IMR-90 (cell line): ENCODE measurements around the gene NACA. TPM values are rescaled to one million over a fixed set of nuclear protein-coding genes. Genes with fewer than 3 reads are reported as not detected.
A peak's percentile ranks its signal among the peaks of the same experiment; 100 is the strongest.

Source experiments
- ATAC-seq: fragments of 200-7000 bp; cut with Tn5 transposase; 2 replicates; pipeline ENCODE4 v1.9.1; 2020; ENCODE audit warnings: low read depth, mild to moderate bottlenecking, moderate library complexity
- BruUV-seq: library from RNA; stranded (reverse); fragments of 400-500 nt; replicated peaks from 2 replicates; lab custom pipeline; 2021; lab: Mats Ljungman, UMichigan
- CTCF ChIA-PET: fragments of 300-600 bp; formaldehyde crosslinking; extraction: SDS; loops from one replicate; lab custom pipeline; 2021; ENCODE audit warnings: antibody characterized with exemption; lab: Yijun Ruan, JAX
- POLR2A ChIA-PET: fragments of 300-600 bp; sonication (Branson Sonifier 250); formaldehyde crosslinking; loops from one replicate; lab custom pipeline; 2022; ENCODE audit warnings: antibody characterized with exemption; ENCODE audit not compliant: unreplicated experiment; lab: Charles Lee
- DNase-seq: peaks from one replicate; pipeline ENCODE4 v3.0.0; 2013
- H2AFZ ChIP-seq: replicated peaks from 2 replicates; pipeline ENCODE3; 2013; ENCODE audit warnings: low read length, mild to moderate bottlenecking; ENCODE audit not compliant: poor library complexity
- H2AK5ac ChIP-seq: 2 replicates; pipeline ENCODE4 v1.6.1; 2013; ENCODE audit warnings: low read depth, low read length, inconsistent platforms
- H2AK9ac ChIP-seq: replicated peaks from 2 replicates; pipeline ENCODE3; 2013; ENCODE audit warnings: mild to moderate bottlenecking, low read depth, low read length, moderate library complexity; ENCODE audit not compliant: poor library complexity
- H2BK120ac ChIP-seq: 2 replicates; pipeline ENCODE4 v1.6.1; 2013; ENCODE audit warnings: low read depth, low read length, inconsistent platforms
- H2BK15ac ChIP-seq: 3 replicates; pipeline ENCODE4 v1.6.1; 2013; ENCODE audit warnings: low read depth, low read length, inconsistent platforms
- H2BK20ac ChIP-seq: 2 replicates; pipeline ENCODE4 v1.6.1; 2013; ENCODE audit warnings: low read depth, mild to moderate bottlenecking, inconsistent platforms, low read length, moderate library complexity
- H2BK5ac ChIP-seq: 2 replicates; pipeline ENCODE4 v1.6.1; 2013; ENCODE audit warnings: mild to moderate bottlenecking, low read depth, low read length, inconsistent platforms; ENCODE audit not compliant: poor library complexity, severe bottlenecking
- H3K14ac ChIP-seq: replicated peaks from 2 replicates; pipeline ENCODE4 v1.6.1; 2013; ENCODE audit warnings: low read depth, low read length, inconsistent platforms
- H3K18ac ChIP-seq: 2 replicates; pipeline ENCODE4 v1.6.1; 2013; ENCODE audit warnings: low read depth, low read length, control low read depth
- H3K23ac ChIP-seq: 2 replicates; pipeline ENCODE4 v1.6.1; 2013; ENCODE audit warnings: low read depth, low read length, inconsistent platforms
- H3K27ac ChIP-seq: 2 replicates; pipeline ENCODE4 v1.5.1; 2013; ENCODE audit warnings: mild to moderate bottlenecking, control low read depth, low read length; ENCODE audit not compliant: insufficient read depth
- H3K27me3 ChIP-seq: 2 replicates; pipeline ENCODE4 v1.6.1; 2013; ENCODE audit warnings: low read length; ENCODE audit not compliant: control insufficient read depth, insufficient read depth
- H3K36me3 ChIP-seq: 2 replicates; pipeline ENCODE4 v1.6.1; 2013; ENCODE audit warnings: low read length, mixed read lengths; ENCODE audit not compliant: control insufficient read depth, insufficient read depth
- H3K4ac ChIP-seq: 2 replicates; pipeline ENCODE4 v1.6.1; 2013; ENCODE audit warnings: low read depth, low read length, inconsistent platforms
- H3K4me1 ChIP-seq: 2 replicates; pipeline ENCODE4 v1.6.1; 2013; ENCODE audit warnings: low read length, mixed read lengths; ENCODE audit not compliant: control insufficient read depth, insufficient read depth
- H3K4me2 ChIP-seq: 2 replicates; pipeline ENCODE4 v1.6.1; 2013; ENCODE audit warnings: low read depth, mild to moderate bottlenecking, control low read depth, low read length, moderate library complexity
- H3K4me3 ChIP-seq: 2 replicates; pipeline ENCODE4 v1.5.1; 2013; ENCODE audit warnings: low read depth, mild to moderate bottlenecking, control low read depth, low read length, moderate library complexity; ENCODE audit not compliant: insufficient read depth
- H3K56ac ChIP-seq: 2 replicates; pipeline ENCODE4 v1.6.1; 2013; ENCODE audit warnings: low read length, inconsistent platforms; ENCODE audit not compliant: insufficient read depth; ENCODE audit errors: extremely low read depth
- H3K79me1 ChIP-seq, 2 experiments: 2 replicates each; pipeline ENCODE4 v1.6.1; 2013; ENCODE audit warnings: low read length in 2 of 2, inconsistent platforms in 1 of 2, low read depth in 1 of 2
- H3K9ac ChIP-seq: 2 replicates; pipeline ENCODE4 v1.6.1; 2013; ENCODE audit warnings: low read depth, low read length, control low read depth
- H3K9me1 ChIP-seq: 2 replicates; pipeline ENCODE4 v1.6.1; 2013; ENCODE audit warnings: low read length, inconsistent platforms; ENCODE audit not compliant: insufficient read depth
- H3K9me3 ChIP-seq: 2 replicates; pipeline ENCODE4 v1.6.1; 2013; ENCODE audit warnings: low read length; ENCODE audit not compliant: control insufficient read depth, insufficient read depth
- H4K20me1 ChIP-seq: 2 replicates; pipeline ENCODE4 v1.6.1; 2013; ENCODE audit warnings: low read length, inconsistent platforms; ENCODE audit not compliant: insufficient read depth
- H4K5ac ChIP-seq: 2 replicates; pipeline ENCODE4 v1.6.1; 2013; ENCODE audit warnings: mild to moderate bottlenecking, low read depth, low read length, control low read depth
- H4K8ac ChIP-seq, 2 experiments: 2 replicates each; pipeline ENCODE4 v1.6.1; 2013; ENCODE audit warnings: low read depth in 2 of 2, low read length in 2 of 2, control low read depth in 1 of 2, inconsistent platforms in 1 of 2
- H4K91ac ChIP-seq: 2 replicates; pipeline ENCODE4 v1.6.1; 2013; ENCODE audit warnings: low read depth, low read length, inconsistent platforms; ENCODE audit not compliant: insufficient read depth
- BHLHE40 ChIP-seq: fragments of 150-350 bp; IDR thresholded peaks from 2 replicates; pipeline ENCODE4 v1.6.1; 2016; ENCODE audit warnings: mild to moderate bottlenecking, low read depth, low read length
- CEBPB ChIP-seq: IDR thresholded peaks from 2 replicates; pipeline ENCODE4 v1.6.1; 2012; ENCODE audit warnings: low read depth, low read length, improper control_type of control experiment
- CHD1 ChIP-seq: IDR thresholded peaks from 2 replicates; pipeline ENCODE4 v1.6.1; 2012; ENCODE audit warnings: low read depth, low read length, improper control_type of control experiment
- CTCF ChIP-seq: conservative IDR thresholded peaks from 2 replicates; pipeline ENCODE4 v1.5.1; 2012; ENCODE audit warnings: mild to moderate bottlenecking, low read depth, low read length, improper control_type of control experiment
- ELK1 ChIP-seq: fragments of 150-350 bp; IDR thresholded peaks from 2 replicates; pipeline ENCODE4 v1.6.1; 2016; ENCODE audit warnings: low read depth, mild to moderate bottlenecking, low read length, moderate library complexity, borderline replicate concordance
- FOS ChIP-seq: fragments of 150-350 bp; IDR thresholded peaks from 2 replicates; pipeline ENCODE4 v1.6.1; 2016; ENCODE audit warnings: low read depth, low read length
- MAZ ChIP-seq: IDR thresholded peaks from 2 replicates; pipeline ENCODE4 v1.6.1; 2012; ENCODE audit warnings: low read depth, mild to moderate bottlenecking, low read length, improper control_type of control experiment, moderate library complexity, borderline replicate concordance
- POLR2A ChIP-seq: IDR thresholded peaks from 2 replicates; pipeline ENCODE4 v1.6.1; 2012; ENCODE audit warnings: mild to moderate bottlenecking, low read depth, low read length
- RAD21 ChIP-seq: IDR thresholded peaks from 2 replicates; pipeline ENCODE4 v1.6.1; 2012; ENCODE audit warnings: low read length, improper control_type of control experiment
- RCOR1 ChIP-seq: IDR thresholded peaks from 2 replicates; pipeline ENCODE4 v1.6.1; 2012; ENCODE audit warnings: mild to moderate bottlenecking, low read length, improper control_type of control experiment; ENCODE audit not compliant: insufficient replicate concordance
- SMC3 ChIP-seq: fragments of 150-350 bp; IDR thresholded peaks from 2 replicates; pipeline ENCODE4 v1.6.1; 2016; ENCODE audit warnings: low read depth, mild to moderate bottlenecking, antibody characterized with exemption, low read length, moderate library complexity
- WGBS, 2 experiments: methylation state at CpG; one replicate each; pipeline versions ENCODE4 v1.1.5 to v1.1.7; 2013; ENCODE audit warnings: missing lambda C conversion rate in 2 of 2; ENCODE audit not compliant: insufficient read length in 1 of 2; ENCODE audit errors: extremely low coverage in 2 of 2; 5-methylcytosine and 5-hydroxymethylcytosine counted together
- dilution Hi-C: fragments of 300-500 bp; cut with HindIII; formaldehyde crosslinking; loops from one replicate; pipeline ENCODE4 v1.14.3; 2018; ENCODE audit warnings: low sequenced_read_pairs; ENCODE audit not compliant: unreplicated experiment
- in situ Hi-C: fragments of 300-500 bp; cut with MboI; formaldehyde crosslinking; loops from 3 replicates; pipeline ENCODE4 v1.14.3; 2019; ENCODE audit warnings: low sequenced_read_pairs, inconsistent platforms, mixed read lengths
- intact Hi-C: fragments of 100-400 bp; cut with micrococcal nuclease; formaldehyde crosslinking; loops from 2 replicates; pipeline ENCODE4 v1.10.0; 2022
- polyA plus RNA-seq, 3 experiments: library from polyadenylated mRNA; depleted of rRNA; stranded (reverse); fragments of >200 nt; gene quantifications; 2 replicates each; pipeline ENCODE4 v1.2.3, GENCODE V29; 2012; ENCODE audit warnings: low replicate concordance in 1 of 3
- total RNA-seq: library from RNA; depleted of rRNA; stranded (reverse); fragments of >200 nt; gene quantifications from 2 replicates; pipeline ENCODE4 v1.2.3, GENCODE V29; 2012

NACA gene
- total and polyA plus RNA-seq, 2 of the 4 experiments (the other 2 are of a cell fraction), result 662 to 1,223 TPM

- Histone ChIP-seq H3K18ac (no peak overlapping the region), H3K27ac (no peak overlapping the region), H2AFZ (no peak overlapping the region), H3K4me1 (peaks cover 9% of the 10 kb centered on the region), H2BK15ac (no peak overlapping the region), H3K36me3 (peaks cover 36% of the 10 kb centered on the region), H3K79me1 (peaks cover 0 to 60% of the 10 kb centered on the region in 2 experiments), H3K9me3 (no peaks in the 10 kb centered on the region), H3K27me3 (no peaks in the 10 kb centered on the region), H2BK120ac (no peak overlapping the region), H3K14ac (no peak overlapping the region), H3K23ac (no peak overlapping the region), H3K56ac (no peak overlapping the region), H3K4me3 (no peak overlapping the region), H3K9ac (no peak overlapping the region), H3K9me1 (peaks cover 29% of the 10 kb centered on the region), H4K20me1 (peaks cover 75% of the 10 kb centered on the region), H4K91ac (no peak overlapping the region), H4K8ac (no peak overlapping the region), H3K4me2 (no peak overlapping the region), H2AK9ac (peak overlapping the region; percentile 49), H3K4ac (no peak overlapping the region), H2AK5ac (no peak overlapping the region), H2BK5ac (no peak overlapping the region), H4K5ac (no peak overlapping the region), H2BK20ac (no peak overlapping the region)
- TF ChIP-seq POLR2A, result no peak
- TF ChIP-seq RAD21, result no peak
- TF ChIP-seq SMC3, result no peak
- no peak for TF ChIP-seq MAZ
- TF ChIP-seq CTCF, result no peak
- no peak for TF ChIP-seq FOS
- no peak for TF ChIP-seq RCOR1
- TF ChIP-seq CHD1, result no peak
- no peak for TF ChIP-seq BHLHE40
- TF ChIP-seq ELK1, result no peak
- TF ChIP-seq CEBPB, result no peak
- no TSS peak for BruUV-seq
- POLR2A ChIA-PET, result interaction anchor here (0.6 kb wide), 1 partner anchor 105 kb away, joined by 3 read pairs; no protein-coding TSS in a partner anchor
- DNase-seq, result no peak
- 80% methylated on average over 1 of the region's 2 CpGs; no CpG with 5 or more reads in 1 of the 2 experiments for WGBS, 2 experiments
- intact Hi-C loops (no loop called here), in situ Hi-C loops (no loop called here), dilution Hi-C loops (no loop called here)
- ATAC-seq, result no peak
- CTCF ChIA-PET, result no interaction called here
Observed at GRCh38 chr12:56721216-56721615, 3.9 kb downstream of the NACA start.
